Motor neuron (in vitro differentiated cells): ENCODE measurements around the gene SLC66A2. TPM values are rescaled to one million over a fixed set of nuclear protein-coding genes. Genes with fewer than 3 reads are reported as not detected.

Experiments used
- ATAC-seq, 8 experiments: fragments of 200-7000 bp; cut with Tn5 transposase; replicated peaks in 6 of 8; 2 replicates each; pipeline ENCODE4 v1.8.0; 2021; ENCODE audit warnings: mild to moderate bottlenecking in 8 of 8, moderate library complexity in 8 of 8
- H3K27ac ChIP-seq, 2 donors: fragments of 250-450 bp; sonication (Bioruptor Pico); 2 replicates each; pipeline ENCODE4 v1.9.0; 2021; ENCODE audit warnings: antibody characterized with exemption in 2 of 2, mild to moderate bottlenecking in 2 of 2, moderate library complexity in 1 of 2
- H3K4me1 ChIP-seq, 2 donors: fragments of 250-450 bp; sonication (Bioruptor Pico); replicated peaks in 1 of 2; 2 replicates each; pipeline ENCODE4 v1.6.1; 2021; ENCODE audit warnings: antibody characterized with exemption in 2 of 2, mild to moderate bottlenecking in 2 of 2, moderate library complexity in 1 of 2
- H3K4me3 ChIP-seq, 5 donors: fragments of 250-450 bp; sonication (Bioruptor Pico); 2 replicates each; pipeline ENCODE4 v1.9.0; 2021; ENCODE audit warnings: antibody characterized with exemption in 5 of 5, mild to moderate bottlenecking in 5 of 5, moderate library complexity in 4 of 5
- WGBS, 10 experiments: fragments of 450-650 bp; shearing (Covaris generic); methylation state at CpG; one replicate each; pipeline ENCODE4 v1.0.0; 2022; 5-methylcytosine and 5-hydroxymethylcytosine counted together
- in situ Hi-C, 9 experiments: fragments of 400-800 bp; cut with MboI; loops; one replicate each; pipeline ENCODE4 v1.15.0; 2021; ENCODE audit warnings: low sequenced_read_pairs in 9 of 9, low pct_unique_long_range_greater_than_20kb in 2 of 9; ENCODE audit not compliant: unreplicated experiment in 9 of 9
- total RNA-seq, 8 experiments: library from RNA; unstranded; fragments of 300-600 nt; gene quantifications; 2 replicates each; pipeline versions ENCODE4 v1.2.3 to v1.2.4, GENCODE V29; 2022

SLC66A2 gene
- total RNA-seq, 8 experiments from 2014 or later, result 15.6 to 25.7 (median 18.9) TPM

- peak in 7 of 8 experiments; percentile 10 to 86 (median 37) for ATAC-seq
- no peak overlapping the region for H3K4me3 ChIP-seq
- in situ Hi-C loops, result no loop called here
- H3K27ac ChIP-seq, result no peak overlapping the region
- 20 to 100% (median 80%) methylated on average over 1 to 2 of the region's 11 CpGs; no CpG with 5 or more reads in 6 of the 10 experiments for WGBS, 10 experiments
- H3K4me1 ChIP-seq, result peaks cover 10 to 11% of the 10 kb centered on the region in 2 donors
These were observed 7.2 kb downstream of the SLC66A2 start for GRCh38 chr18:79944126-79944731.

GRCh38 chr18:79943608-79944125 is 7.8 kb downstream of the SLC66A2 start:
- WGBS, 10 experiments, result 60 to 93% (median 80%) methylated on average over 1 to 7 of the region's 20 CpGs; no CpG with 5 or more reads in 7 of the 10 experiments
- in situ Hi-C loops, result no loop called here
- peak in 1 of 8 experiments; percentile 7 for ATAC-seq
- H3K4me3 ChIP-seq, result no peak overlapping the region
- H3K4me1 ChIP-seq, result peaks cover 10 to 11% of the 10 kb centered on the region in 2 donors
- H3K27ac ChIP-seq, result no peak overlapping the region

DNA sequence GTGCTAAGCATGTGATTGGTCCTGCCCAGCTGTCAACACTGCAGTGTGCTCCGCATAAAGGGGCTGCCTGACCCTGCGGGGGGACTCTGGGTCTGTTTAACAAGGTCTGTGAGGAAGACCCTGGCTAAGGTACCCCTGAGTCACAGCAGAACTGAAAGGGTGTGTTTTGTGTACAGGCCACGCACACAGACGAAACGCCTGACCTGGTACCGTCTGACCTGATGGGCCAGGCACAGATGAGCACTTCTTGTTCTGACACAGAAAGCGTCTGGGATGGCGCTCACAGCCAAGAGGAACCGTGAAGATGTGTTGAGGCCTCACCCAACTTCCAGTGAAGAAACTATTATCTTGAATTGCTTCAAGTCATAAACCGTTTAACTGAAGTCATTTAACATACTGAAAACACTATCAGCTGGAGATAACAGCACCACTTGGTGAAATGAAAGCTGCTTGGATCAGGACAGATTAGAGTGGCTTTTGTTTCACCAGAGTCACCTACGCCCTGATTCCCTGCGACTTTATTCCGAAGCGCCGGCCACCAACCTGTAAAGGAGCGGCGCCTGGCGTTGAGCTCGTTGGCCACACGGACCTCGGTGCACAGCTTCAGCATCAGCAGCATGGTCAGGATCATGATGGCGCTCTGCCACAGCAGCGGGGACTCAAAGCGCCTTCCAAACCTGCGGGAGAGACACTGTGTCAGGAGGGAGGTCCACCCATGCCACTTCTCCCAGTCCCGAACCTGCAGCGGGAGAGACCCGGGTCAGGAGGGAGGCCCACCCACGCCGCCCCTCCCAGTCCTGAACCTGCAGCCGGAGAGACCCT is 8.5 kb downstream of the SLC66A2 start:
- H3K4me3 ChIP-seq, result no peak overlapping the region
- no peak overlapping the region for H3K27ac ChIP-seq
- 60 to 93% (median 87%) methylated on average over 1 to 8 of the region's 31 CpGs; no CpG with 5 or more reads in 4 of the 10 experiments for WGBS, 10 experiments
- ATAC-seq, result no peak
- peaks cover 10 to 11% of the 10 kb centered on the region in 2 donors for H3K4me1 ChIP-seq
- in situ Hi-C loops, result no loop called here

- H3K4me3 ChIP-seq, result no peak overlapping the region
- H3K4me1 ChIP-seq, result peaks cover 10 to 11% of the 10 kb centered on the region in 2 donors
- WGBS, 10 experiments, result 79 to 100% (median 95%) methylated on average over 2 to 6 of the region's 7 CpGs; no CpG with 5 or more reads in 3 of the 10 experiments
- in situ Hi-C loops, result no loop called here
- no peak for ATAC-seq
- no peak overlapping the region for H3K27ac ChIP-seq
These were observed 9.2 kb downstream of the SLC66A2 start for GRCh38 chr18:79942211-79942610.

DNA sequence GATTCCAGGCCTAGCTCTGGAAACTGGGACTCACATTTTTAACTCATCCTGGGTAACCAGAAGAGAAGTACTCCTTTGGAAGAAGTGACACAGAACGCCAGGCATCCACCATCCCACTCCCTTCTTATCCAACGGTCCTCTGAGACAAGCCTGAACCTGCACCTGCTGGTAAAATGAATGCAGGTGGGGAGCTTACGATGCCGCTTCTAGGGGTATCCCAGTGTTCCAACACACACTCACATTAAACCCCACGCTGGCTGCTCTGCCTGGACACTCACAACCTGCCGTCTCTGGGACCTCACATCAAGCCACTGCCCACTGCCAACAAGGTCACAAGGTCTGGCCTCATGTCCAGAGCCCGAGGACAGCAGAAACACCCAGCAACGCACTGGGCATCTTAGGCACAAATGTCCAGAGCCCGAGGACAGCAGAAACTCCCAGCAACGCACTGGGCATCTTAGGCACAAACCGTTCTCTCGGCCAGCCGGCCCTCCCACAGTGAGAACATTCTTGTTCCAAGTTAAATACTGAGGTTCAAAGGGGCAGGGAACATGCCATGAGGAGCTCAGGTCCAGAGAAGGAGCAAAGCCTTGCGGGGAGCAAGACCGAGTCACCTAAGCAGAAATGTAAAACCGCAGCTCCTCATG is 9.9 kb downstream of the SLC66A2 start:
- Histone ChIP-seq H3K4me1 (peaks cover 10 to 11% of the 10 kb centered on the region in 2 donors), H3K27ac (no peak overlapping the region), H3K4me3 (no peak overlapping the region)
- in situ Hi-C loops, result no loop called here
- 90 to 95% (median 92%) methylated on average over 2 to 10 of the region's 16 CpGs; no CpG with 5 or more reads in 5 of the 10 experiments for WGBS, 10 experiments
- ATAC-seq, result no peak

DNA sequence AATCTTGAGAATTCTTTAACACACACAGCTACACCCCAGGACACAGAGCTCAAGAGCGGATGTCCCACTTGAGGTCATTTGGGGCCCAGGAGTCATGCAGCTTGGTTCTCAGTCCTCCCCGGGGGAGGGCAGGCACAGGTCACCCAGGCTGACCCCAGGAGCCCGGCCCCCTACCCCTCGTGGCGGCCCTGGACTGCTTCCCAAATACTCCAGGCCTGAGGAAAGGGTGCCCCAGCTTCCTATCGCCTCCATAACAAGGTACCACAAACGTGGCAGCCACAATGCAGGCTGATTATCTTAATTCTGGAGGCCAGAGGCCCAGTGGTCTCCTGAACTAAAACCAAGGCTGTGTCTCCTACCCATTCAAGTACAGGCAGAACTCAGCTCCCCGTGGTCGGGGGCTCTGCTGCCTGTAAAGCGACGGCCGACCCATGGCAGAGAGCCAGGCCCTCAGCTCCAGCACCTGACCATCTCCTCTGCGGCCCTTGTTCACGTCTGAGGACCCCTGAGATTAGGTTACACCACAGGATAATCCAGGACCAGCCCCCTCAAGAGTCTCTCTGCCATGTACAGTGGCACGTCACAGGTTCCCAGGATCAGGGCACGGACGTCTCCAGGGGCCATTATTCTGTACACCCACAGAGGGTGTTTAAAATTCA is 10.5 kb downstream of the SLC66A2 start:
- WGBS, 10 experiments, result 60 to 90% (median 90%) methylated on average over 3 to 8 of the region's 17 CpGs; no CpG with 5 or more reads in 7 of the 10 experiments

GRCh38 chr18:79940126-79940813 is 11.2 kb downstream of the SLC66A2 start:
- Histone ChIP-seq H3K4me3 (no peak overlapping the region), H3K4me1 (peaks cover under 1 to 4% of the 10 kb centered on the region in 2 donors), H3K27ac (no peak overlapping the region)
- in situ Hi-C loops, result no loop called here
- WGBS, 10 experiments, result 75 to 100% (median 95%) methylated on average over 1 to 13 of the region's 18 CpGs
- no peak for ATAC-seq

More for the DNA sequence above, 10.5 kb downstream of the SLC66A2 start:
- Histone ChIP-seq H3K4me1 (peaks cover 8 to 11% of the 10 kb centered on the region in 2 donors), H3K4me3 (no peak overlapping the region), H3K27ac (no peak overlapping the region)
- in situ Hi-C loops, result no loop called here
- no peak for ATAC-seq

DNA sequence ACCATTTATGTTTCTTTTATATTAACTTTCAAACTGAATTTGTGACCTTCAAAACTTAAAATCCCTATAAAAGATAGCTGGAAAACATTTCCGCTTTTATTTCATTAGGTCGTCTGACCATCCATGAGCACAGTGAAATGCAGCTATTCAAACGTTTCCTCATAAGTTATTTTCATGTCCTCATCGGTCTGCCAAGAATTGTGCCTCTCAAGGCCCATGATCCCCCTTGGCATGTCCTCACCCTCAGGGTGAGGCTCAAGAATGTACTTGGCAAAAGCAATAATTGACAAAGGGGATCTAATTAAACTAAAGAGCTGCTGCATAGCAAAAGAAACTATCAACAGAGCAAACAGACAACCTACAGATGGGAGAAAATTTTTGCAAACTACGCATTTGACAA is 12.4 kb downstream of the SLC66A2 start:
- Histone ChIP-seq H3K4me1 (no peaks in the 10 kb centered on the region), H3K27ac (no peak overlapping the region), H3K4me3 (no peak overlapping the region)
- 30 to 98% (median 93%) methylated on average over 3 to 5 of the region's 5 CpGs; no CpG with 5 or more reads in 1 of the 10 experiments for WGBS, 10 experiments
- in situ Hi-C loops, result no loop called here
- ATAC-seq, result no peak

DNA sequence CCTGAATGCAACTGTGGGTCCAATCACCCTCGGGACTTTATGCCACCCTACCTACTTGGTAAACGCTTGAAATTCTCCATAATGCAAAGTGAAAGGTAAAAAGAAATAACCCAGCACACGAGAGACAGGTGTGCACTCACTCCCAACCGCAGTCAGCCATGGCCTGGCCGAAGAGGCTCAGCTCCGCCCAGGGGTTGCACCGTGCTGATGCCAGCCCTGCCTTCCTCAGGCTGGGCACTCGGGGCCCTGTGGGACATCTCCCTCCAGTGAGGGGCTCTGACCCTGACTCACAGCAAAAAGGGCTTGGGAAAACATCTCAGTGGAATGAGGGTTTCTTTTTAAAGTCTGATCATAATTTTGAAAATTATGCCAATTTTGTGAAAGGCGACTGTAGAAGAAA is 13.3 kb downstream of the SLC66A2 start:
- WGBS, 10 experiments, result 80 to 100% (median 88%) methylated on average over 1 to 8 of the region's 9 CpGs; no CpG with 5 or more reads in 4 of the 10 experiments
- no peak overlapping the region for H3K27ac ChIP-seq
- H3K4me1 ChIP-seq, result no peaks in the 10 kb centered on the region
- ATAC-seq, result no peak
- in situ Hi-C loops, result no loop called here
- no peak overlapping the region for H3K4me3 ChIP-seq

DNA sequence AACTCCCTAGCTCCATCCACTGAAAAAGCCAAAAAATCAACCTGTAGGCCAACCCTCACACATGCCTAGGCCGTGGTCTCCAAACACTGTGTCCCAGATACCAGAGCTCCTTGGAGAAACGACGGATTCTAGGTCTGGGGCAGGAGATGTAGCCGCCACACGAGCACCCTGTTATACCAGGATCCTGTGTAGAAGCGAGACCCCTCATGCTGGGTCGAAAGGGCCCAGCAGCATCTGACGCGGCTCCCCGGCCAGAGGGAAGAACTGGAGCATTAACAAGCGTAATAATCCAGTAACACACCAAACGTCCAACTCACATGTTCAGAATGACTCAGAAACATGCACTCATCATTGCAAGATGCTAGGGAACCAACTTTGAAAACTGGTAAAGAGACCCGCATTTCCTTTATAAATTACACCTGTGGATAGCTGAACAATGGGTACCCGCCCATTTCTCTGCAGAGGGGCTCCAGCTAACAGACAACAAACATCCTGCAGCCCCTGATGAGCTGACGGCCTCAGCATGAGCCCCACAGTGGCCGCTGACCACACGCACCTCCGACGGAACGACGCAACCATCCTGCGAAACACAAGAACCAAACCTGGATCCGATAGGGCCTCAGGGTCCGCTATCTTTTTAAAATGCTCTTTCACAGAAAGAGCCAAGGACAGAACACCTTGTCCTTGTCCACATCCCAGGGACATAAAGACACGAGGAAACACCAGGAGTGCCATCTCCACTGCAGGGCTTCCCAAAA is 14.2 kb downstream of the SLC66A2 start:
- H3K4me1 ChIP-seq, result no peaks in the 10 kb centered on the region
- in situ Hi-C loops, result no loop called here
- no peak for ATAC-seq
- H3K4me3 ChIP-seq, result no peak overlapping the region
- WGBS, 10 experiments, result 80 to 100% (median 96%) methylated on average over 1 to 14 of the region's 25 CpGs; no CpG with 5 or more reads in 1 of the 10 experiments
- H3K27ac ChIP-seq, result no peak overlapping the region

GRCh38 chr18:79936641-79937040 is 14.8 kb downstream of the SLC66A2 start:
- in situ Hi-C loops, result no loop called here
- 90 to 100% (median 98%) methylated on average over 1 to 8 of the region's 12 CpGs; no CpG with 5 or more reads in 3 of the 10 experiments for WGBS, 10 experiments
- Histone ChIP-seq H3K4me3 (no peak overlapping the region), H3K4me1 (no peaks in the 10 kb centered on the region), H3K27ac (no peak overlapping the region)
- ATAC-seq, result no peak
